GM12878 (cell line): ENCODE measurements around the gene ZNF397. TPM values are rescaled to one million over a fixed set of nuclear protein-coding genes. Genes with fewer than 3 reads are reported as not detected.

Experiments used
- ATAC-seq: fragments of 200-7000 bp; cut with Tn5 transposase; 3 replicates; pipeline ENCODE4 v1.9.1; 2020; ENCODE audit warnings: mild to moderate bottlenecking, moderate library complexity
- BruUV-seq: library from RNA; stranded (reverse); fragments of 400-500 nt; replicated peaks from 2 replicates; lab custom pipeline; 2021; lab: Mats Ljungman, UMichigan
- CTCF ChIA-PET: fragments of 300-600 bp; sonication (Branson Sonifier 250); formaldehyde crosslinking; extraction: SDS; loops from one replicate; lab custom pipeline; 2021; ENCODE audit warnings: inconsistent platforms; lab: Yijun Ruan, JAX
- POLR2A ChIA-PET: fragments of 350-600 bp; formaldehyde crosslinking; extraction: SDS; loops from one replicate; lab custom pipeline; 2021; ENCODE audit warnings: inconsistent platforms; lab: Charles Lee
- RAD21 ChIA-PET: fragments of 300-600 bp; sonication (Branson Sonifier 250); formaldehyde crosslinking; loops from one replicate; lab custom pipeline; 2023; ENCODE audit warnings: antibody characterized with exemption; ENCODE audit not compliant: unreplicated experiment; lab: Charles Lee
- SMC1A ChIA-PET: fragments of 300-600 bp; sonication (Branson Sonifier 250); formaldehyde crosslinking; loops from one replicate; lab custom pipeline; 2023; ENCODE audit not compliant: unreplicated experiment, uncharacterized antibody; lab: Charles Lee
- DNase-seq: peaks from one replicate; pipeline ENCODE4 v3.0.0-alpha.2; 2011; ENCODE audit warnings: low read depth, low spot score
- FAIRE-seq: peaks from 3 replicates; lab custom pipeline; 2011; peaks lifted over from hg19 to GRCh38; lab: Jason Lieb, UNC
- H2AFZ ChIP-seq: 2 replicates; pipeline ENCODE4 v1.6.0; 2011; ENCODE audit warnings: low read depth, low read length, control low read depth; ENCODE audit not compliant: control insufficient read depth
- H3K27ac ChIP-seq: 2 replicates; pipeline ENCODE4 v1.5.1; 2011; ENCODE audit warnings: control low read depth; ENCODE audit not compliant: control insufficient read depth, insufficient read depth
- H3K27me3 ChIP-seq, 2 experiments: replicated peaks in 1 of 2; 2 replicates each; pipeline versions ENCODE4 v1.6.0 to v1.6.1; 2011; ENCODE audit warnings: low read length in 1 of 2; ENCODE audit not compliant: control insufficient read depth in 2 of 2, insufficient read depth in 2 of 2
- H3K36me3 ChIP-seq, 2 experiments: 2 replicates each; pipeline ENCODE4 v1.5.1; 2011; ENCODE audit warnings: low read length in 1 of 2; ENCODE audit not compliant: control insufficient read depth in 2 of 2, insufficient read depth in 2 of 2
- H3K4me1 ChIP-seq: 2 replicates; pipeline ENCODE4 v1.6.1; 2011; ENCODE audit warnings: mild to moderate bottlenecking, low read length, moderate library complexity, mixed read lengths; ENCODE audit not compliant: control insufficient read depth, insufficient read depth
- H3K4me2 ChIP-seq: 2 replicates; pipeline ENCODE4 v1.6.0; 2011; ENCODE audit warnings: control low read depth; ENCODE audit not compliant: control insufficient read depth, insufficient read depth
- H3K4me3 ChIP-seq: fragments of 200-600 bp; sonication (generic); 2 replicates; pipeline ENCODE4 v1.5.1; 2016
- H3K79me2 ChIP-seq: 2 replicates; pipeline ENCODE4 v1.6.0; 2011; ENCODE audit warnings: low read length; ENCODE audit not compliant: control insufficient read depth, insufficient read depth
- H3K9ac ChIP-seq: 2 replicates; pipeline ENCODE4 v1.8.0; 2011; ENCODE audit warnings: low read length, control low read depth, mixed read lengths; ENCODE audit not compliant: control insufficient read depth, insufficient read depth
- H3K9me3 ChIP-seq: replicated peaks from 3 replicates; pipeline ENCODE4 v1.5.1; 2011; ENCODE audit warnings: mild to moderate bottlenecking, low read length; ENCODE audit not compliant: control insufficient read depth, insufficient read depth
- H4K20me1 ChIP-seq: 2 replicates; pipeline ENCODE4 v1.6.0; 2011; ENCODE audit not compliant: control insufficient read depth, insufficient read depth
- BHLHE40 ChIP-seq, 2 experiments: fragments of 450-650 bp in 1 of 2; IDR thresholded peaks; 2 replicates each; pipeline ENCODE4 v1.6.1; 2011 to 2017; ENCODE audit warnings: low read depth in 2 of 2, borderline replicate concordance in 1 of 2, improper control_type of control experiment in 1 of 2, low read length in 1 of 2, mild to moderate bottlenecking in 1 of 2
- BMI1 ChIP-seq: fragments of 450-650 bp; IDR thresholded peaks from 2 replicates; pipeline ENCODE4 v1.6.1; 2016; ENCODE audit warnings: mild to moderate bottlenecking, moderate library complexity, borderline replicate concordance
- FOXK2 ChIP-seq: fragments of 450-650 bp; IDR thresholded peaks from 2 replicates; pipeline ENCODE4 v1.6.1; 2017; ENCODE audit warnings: mild to moderate bottlenecking, moderate library complexity
- MTA2 ChIP-seq: fragments of 450-650 bp; IDR thresholded peaks from 2 replicates; pipeline ENCODE4 v1.6.1; 2016; ENCODE audit warnings: low read depth, mild to moderate bottlenecking, moderate library complexity
- NR2C1 ChIP-seq: fragments of 450-650 bp; IDR thresholded peaks from 2 replicates; pipeline ENCODE4 v1.6.1; 2017; ENCODE audit warnings: antibody characterized with exemption, mild to moderate bottlenecking, moderate library complexity
- PML ChIP-seq: IDR thresholded peaks from 2 replicates; pipeline ENCODE4 v1.6.1; 2012; ENCODE audit warnings: low read length, inconsistent platforms
- RELA ChIP-seq: fragments of 450-650 bp; IDR thresholded peaks from 2 replicates; pipeline ENCODE4 v1.8.0; 2014; ENCODE audit warnings: borderline replicate concordance; ENCODE audit not compliant: partially characterized antibody
- RFX5 ChIP-seq: IDR thresholded peaks from 2 replicates; pipeline ENCODE4 v1.6.1; 2011; ENCODE audit warnings: low read depth, low read length, improper control_type of control experiment
- SMAD5 ChIP-seq: IDR thresholded peaks from 2 replicates; pipeline ENCODE4 v1.6.1; 2016; ENCODE audit warnings: antibody characterized with exemption, low read depth
- SMC3 ChIP-seq: IDR thresholded peaks from 2 replicates; pipeline ENCODE4 v1.6.1; 2011; ENCODE audit warnings: low read length, improper control_type of control experiment, borderline replicate concordance
- STAT3 ChIP-seq: IDR thresholded peaks from 2 replicates; pipeline ENCODE4 v1.6.1; 2011; ENCODE audit warnings: low read depth, low read length, improper control_type of control experiment
- TCF3 ChIP-seq: IDR thresholded peaks from 2 replicates; pipeline ENCODE4 v1.6.1; 2012; ENCODE audit warnings: low read depth, mild to moderate bottlenecking, low read length, borderline replicate concordance; ENCODE audit not compliant: insufficient read depth
- TCF7 ChIP-seq: IDR thresholded peaks from 2 replicates; pipeline ENCODE4 v1.6.1; 2014; ENCODE audit warnings: antibody characterized with exemption, borderline replicate concordance
- ZBED1 ChIP-seq: IDR thresholded peaks from 2 replicates; pipeline ENCODE4 v1.6.1; 2016; ENCODE audit warnings: borderline replicate concordance
- ZZZ3 ChIP-seq: IDR thresholded peaks from 2 replicates; pipeline ENCODE4 v1.6.1; 2011; ENCODE audit warnings: low read depth; ENCODE audit not compliant: control insufficient read depth, insufficient read length
- WGBS: methylation state at CpG from one replicate; pipeline ENCODE4 v1.1.6; 2016; ENCODE audit warnings: low lambda C conversion rate; ENCODE audit not compliant: insufficient replicate concordance, insufficient coverage; ENCODE audit errors: missing lambda C conversion rate; 5-methylcytosine and 5-hydroxymethylcytosine counted together
- in situ Hi-C: fragments of 300-500 bp; cut with MboI; formaldehyde crosslinking; loops from 9 replicates; pipeline ENCODE4 v1.14.3; 2018; ENCODE audit warnings: mixed read lengths
- intact Hi-C: fragments of 100-400 bp; cut with micrococcal nuclease; formaldehyde crosslinking; loops from one replicate; pipeline ENCODE4 v1.14.2; 2022; ENCODE audit not compliant: unreplicated experiment
- polyA plus RNA-seq, 11 experiments: library from polyadenylated mRNA; depleted of rRNA in 4 of 11; unstranded in 6 of 11; stranded (reverse) in 5 of 11; fragments of >200 nt; fragmentation: Nextera tagmentation in 4 of 11; fragmentation: Illumina TruSeq in 1 of 11; extraction: Ambion mirVana in 4 of 11; extraction: Trizol in 1 of 11; gene quantifications; 1 replicate in 1 of 11; 2 replicates in 10 of 11; pipeline versions ENCODE4 v1.2.1 to v1.2.3, GENCODE V29; 2011 to 2016; ENCODE audit warnings: inconsistent platforms in 2 of 11, missing spikeins in 2 of 11, low read depth in 1 of 11
- total RNA-seq, 4 experiments: library from RNA; depleted of rRNA in 3 of 4; stranded (reverse); fragments of >200 nt in 3 of 4; fragmentation: Illumina TruSeq in 1 of 4; extraction: Trizol in 1 of 4; gene quantifications; 2 replicates each; pipeline versions ENCODE4 v1.2.1 to v1.2.3, GENCODE V29; 2013 to 2021
- TF ChIP-seq, protein P1 (sequence below): fragments of 450-650 bp; IDR thresholded peaks from 2 replicates; pipeline ENCODE4 v1.6.1; 2014; ENCODE audit warnings: mild to moderate bottlenecking
- TF ChIP-seq, protein P2 (sequence below): fragments of 450-650 bp; IDR thresholded peaks from 2 replicates; pipeline ENCODE4 v1.6.1; 2016; ENCODE audit warnings: mild to moderate bottlenecking, moderate library complexity, borderline replicate concordance

Gene ZNF397
- total and polyA plus RNA-seq, 10 of the 15 experiments (the other 5 are each of a cell fraction or from before 2014, with no cell fraction given), result 5.2 to 13.3 (median 10.8) TPM

DNA sequence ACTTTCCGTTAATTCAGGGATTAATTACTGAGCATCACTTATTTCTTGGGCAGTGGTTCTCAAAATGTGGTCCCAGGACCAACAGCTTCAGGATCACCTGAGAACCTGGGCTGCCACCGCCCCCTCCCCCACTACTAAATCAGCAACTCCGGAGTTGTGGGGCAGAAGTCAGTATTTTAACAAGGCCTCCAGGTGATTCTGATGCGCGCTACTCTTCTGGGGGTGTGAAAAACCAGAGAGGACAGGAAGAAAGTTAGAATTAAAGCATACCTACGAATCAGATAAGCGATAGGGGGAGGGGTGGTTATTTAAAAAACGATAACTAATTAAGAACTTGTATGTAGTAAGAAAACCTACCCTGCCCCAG, 48.9 kb downstream of the ZNF397 start (continued):
- TF ChIP-seq, protein P1, sequence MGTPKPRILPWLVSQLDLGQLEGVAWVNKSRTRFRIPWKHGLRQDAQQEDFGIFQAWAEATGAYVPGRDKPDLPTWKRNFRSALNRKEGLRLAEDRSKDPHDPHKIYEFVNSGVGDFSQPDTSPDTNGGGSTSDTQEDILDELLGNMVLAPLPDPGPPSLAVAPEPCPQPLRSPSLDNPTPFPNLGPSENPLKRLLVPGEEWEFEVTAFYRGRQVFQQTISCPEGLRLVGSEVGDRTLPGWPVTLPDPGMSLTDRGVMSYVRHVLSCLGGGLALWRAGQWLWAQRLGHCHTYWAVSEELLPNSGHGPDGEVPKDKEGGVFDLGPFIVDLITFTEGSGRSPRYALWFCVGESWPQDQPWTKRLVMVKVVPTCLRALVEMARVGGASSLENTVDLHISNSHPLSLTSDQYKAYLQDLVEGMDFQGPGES, result no peak
- TF ChIP-seq MTA2 (no peak; the same call in 1 of the 2 replicates), SMAD5 (no peak), NR2C1 (no peak), ZZZ3 (no peak)

DNA sequence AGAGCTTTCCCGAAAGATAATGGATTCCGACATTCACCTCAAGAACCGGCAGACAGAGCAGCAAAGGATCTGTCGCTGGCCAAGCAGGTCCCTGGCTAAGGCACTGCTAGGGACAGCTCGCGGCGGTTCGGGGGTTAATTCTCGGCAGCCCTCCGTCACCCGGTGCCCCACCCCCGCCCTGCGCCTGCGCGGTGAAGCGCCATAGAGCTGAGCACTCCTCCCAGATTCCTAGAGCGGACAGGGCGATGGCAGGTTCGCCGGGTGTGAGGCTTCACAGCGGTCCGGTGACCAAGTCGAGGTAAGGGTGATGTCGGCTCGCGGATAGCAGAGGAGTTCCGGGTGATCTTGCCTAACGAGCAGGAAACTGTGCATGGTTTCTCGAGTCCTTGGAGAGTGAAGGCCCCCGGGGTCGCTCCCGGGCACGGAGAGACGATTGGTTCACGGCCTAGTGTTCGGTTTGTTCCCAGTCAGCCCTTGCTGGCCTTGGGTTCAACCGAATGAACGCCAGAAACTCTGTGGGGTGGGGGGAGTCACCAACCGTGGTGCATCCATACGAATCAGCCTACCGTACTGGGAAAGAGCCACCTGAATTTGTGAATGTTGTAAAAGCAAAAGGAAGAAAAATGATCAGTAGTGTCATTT, 49.4 kb downstream of the ZNF397 start, which contains the start of gene ZSCAN30:
Gene ZSCAN30, minus strand, starts transcription at position 136 of the 642 bp plus-strand sequence. CDS start 25,877 bp downstream, outside the sequence.
- RAD21 ChIA-PET, result interaction anchor here (0.6 to 1.7 kb wide), 3 partner anchors 51 to 54 kb away, joined by 3 to 4 read pairs (median 3); partner anchors contain the start of gene ZNF24
- H3K27me3 ChIP-seq, result no peaks in the 10 kb centered on the region
- CTCF ChIA-PET, result interaction anchor here (0.7 to 1.3 kb wide), 3 partner anchors 48 to 510 kb away, joined by 3 to 6 read pairs (median 3); no protein-coding TSS in a partner anchor
- peak; percentile 99 for FAIRE-seq
- in situ Hi-C loops (loop anchor here (5.0 kb wide), 2 partner anchors 48 to 52 kb away; partner anchors contain the start of genes ZNF24 and ZNF397), intact Hi-C loops (loop anchor here (1.0 to 5.0 kb wide), 3 partner anchors 50 to 248 kb away; partner anchors contain the start of genes MAPRE2 and ZNF24)
- no peaks in the 10 kb centered on the region; the same call in 1 of the 2 replicates for H3K4me1 ChIP-seq
- H3K4me3 ChIP-seq, result peak within 1 kb of the TSS; percentile 83
- SMC1A ChIA-PET, result interaction anchor here (1.0 to 4.2 kb wide), 7 partner anchors 9 to 65 kb away, joined by 3 to 21 read pairs (median 10); partner anchors contain the start of genes ZNF24 and ZNF397
- peak within 1 kb of the TSS; percentile 96 for H3K4me2 ChIP-seq
- peaks cover 0 to 15% of the 10 kb centered on the region in 2 experiments; a peak in 2 of 4 replicates for H3K36me3 ChIP-seq
- DNase-seq, result peak; percentile 86
- POLR2A ChIA-PET, result interaction anchor here (0.6 to 2.4 kb wide), 7 partner anchors 18 to 480 kb away, joined by 3 to 13 read pairs (median 3); partner anchors contain the start of genes ZNF24 and ZNF397
- no peaks in the 10 kb centered on the region for H4K20me1 ChIP-seq
- peak within 1 kb of the TSS; percentile 92 for H3K27ac ChIP-seq
- H3K79me2 ChIP-seq, result peaks cover 22% of the 10 kb centered on the region
- WGBS, result 1% methylated on average over 40 of the region's 41 CpGs
- peak; percentile 97 for ATAC-seq
- BruUV-seq, result no TSS peak
- H3K9ac ChIP-seq, result peak within 1 kb of the TSS; percentile 86
- H2AFZ ChIP-seq, result peak within 1 kb of the TSS; percentile 96
- peaks cover 16% of the 10 kb centered on the region for H3K9me3 ChIP-seq
- TF ChIP-seq ZBED1 (no peak), BHLHE40 (IDR thresholded peaks at IDR 0.05; ENCODE audit: borderline replicate concordance in 1 of 2, low read depth in 2 of 2, low read length in 1 of 2) (peak; percentile 44 to 80; a peak in 3 of 4 replicates), SMC3 (0 out of 2 replicates have a peak, but pooled peaks have one; percentile 7), RELA (peak; percentile 61), FOXK2 (no peak), STAT3 (peak; percentile 4; the same call in 1 of the 2 replicates), RFX5 (0 out of 2 replicates have a peak, but pooled peaks have one; percentile 9), TCF3 (0 out of 2 replicates have a peak, but pooled peaks have one; percentile 62), BMI1 (no peak), TCF7 (no peak), PML (peak; percentile 88)
- TF ChIP-seq, protein P2, sequence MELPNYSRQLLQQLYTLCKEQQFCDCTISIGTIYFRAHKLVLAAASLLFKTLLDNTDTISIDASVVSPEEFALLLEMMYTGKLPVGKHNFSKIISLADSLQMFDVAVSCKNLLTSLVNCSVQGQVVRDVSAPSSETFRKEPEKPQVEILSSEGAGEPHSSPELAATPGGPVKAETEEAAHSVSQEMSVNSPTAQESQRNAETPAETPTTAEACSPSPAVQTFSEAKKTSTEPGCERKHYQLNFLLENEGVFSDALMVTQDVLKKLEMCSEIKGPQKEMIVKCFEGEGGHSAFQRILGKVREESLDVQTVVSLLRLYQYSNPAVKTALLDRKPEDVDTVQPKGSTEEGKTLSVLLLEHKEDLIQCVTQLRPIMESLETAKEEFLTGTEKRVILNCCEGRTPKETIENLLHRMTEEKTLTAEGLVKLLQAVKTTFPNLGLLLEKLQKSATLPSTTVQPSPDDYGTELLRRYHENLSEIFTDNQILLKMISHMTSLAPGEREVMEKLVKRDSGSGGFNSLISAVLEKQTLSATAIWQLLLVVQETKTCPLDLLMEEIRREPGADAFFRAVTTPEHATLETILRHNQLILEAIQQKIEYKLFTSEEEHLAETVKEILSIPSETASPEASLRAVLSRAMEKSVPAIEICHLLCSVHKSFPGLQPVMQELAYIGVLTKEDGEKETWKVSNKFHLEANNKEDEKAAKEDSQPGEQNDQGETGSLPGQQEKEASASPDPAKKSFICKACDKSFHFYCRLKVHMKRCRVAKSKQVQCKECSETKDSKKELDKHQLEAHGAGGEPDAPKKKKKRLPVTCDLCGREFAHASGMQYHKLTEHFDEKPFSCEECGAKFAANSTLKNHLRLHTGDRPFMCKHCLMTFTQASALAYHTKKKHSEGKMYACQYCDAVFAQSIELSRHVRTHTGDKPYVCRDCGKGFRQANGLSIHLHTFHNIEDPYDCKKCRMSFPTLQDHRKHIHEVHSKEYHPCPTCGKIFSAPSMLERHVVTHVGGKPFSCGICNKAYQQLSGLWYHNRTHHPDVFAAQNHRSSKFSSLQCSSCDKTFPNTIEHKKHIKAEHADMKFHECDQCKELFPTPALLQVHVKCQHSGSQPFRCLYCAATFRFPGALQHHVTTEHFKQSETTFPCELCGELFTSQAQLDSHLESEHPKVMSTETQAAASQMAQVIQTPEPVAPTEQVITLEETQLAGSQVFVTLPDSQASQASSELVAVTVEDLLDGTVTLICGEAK, result peak; percentile 67; the same call in 1 of the 2 replicates
